HepG2 (cell line): Measurements from ENCODE around the gene SPNS3. TPM values are rescaled to one million over a fixed set of nuclear protein-coding genes. Genes with fewer than 3 reads are reported as not detected.

Experiments used
- CEBPG ChIP-seq: IDR thresholded peaks from 2 replicates; pipeline ENCODE4 v1.6.1; 2016
- FOXJ3 ChIP-seq: sonication (generic); formaldehyde crosslinking; IDR thresholded peaks from 2 replicates; pipeline ENCODE4 v1.4.0; 2020; ENCODE audit warnings: missing genetic modification reagents, mild to moderate bottlenecking, borderline replicate concordance
- FOXO1 ChIP-seq: sonication (generic); formaldehyde crosslinking; IDR thresholded peaks from 2 replicates; pipeline ENCODE4 v1.4.0; 2020; ENCODE audit warnings: missing genetic modification reagents
- GABPB1 ChIP-seq: IDR thresholded peaks from 2 replicates; pipeline ENCODE4 v1.6.1; 2016; ENCODE audit warnings: mild to moderate bottlenecking, missing genetic modification reagents, moderate library complexity, missing compliant biosample characterization
- KMT2A ChIP-seq: sonication (generic); formaldehyde crosslinking; IDR thresholded peaks from 2 replicates; pipeline ENCODE4 v1.4.0; 2020; ENCODE audit warnings: missing genetic modification reagents
- MLLT10 ChIP-seq: sonication (generic); formaldehyde crosslinking; IDR thresholded peaks from 2 replicates; pipeline ENCODE4 v1.4.0; 2020; ENCODE audit warnings: missing genetic modification reagents
- RBM39 ChIP-seq: fragments of 200-400 bp; formaldehyde crosslinking; IDR thresholded peaks from one replicate; pipeline ENCODE4 v1.6.1; 2018; ENCODE audit warnings: antibody characterized with exemption, mild to moderate bottlenecking, low read depth, low read length; ENCODE audit not compliant: poor library complexity, severe bottlenecking
- RFX5 ChIP-seq: IDR thresholded peaks from 2 replicates; pipeline ENCODE4 v1.6.1; 2011; ENCODE audit warnings: low read depth, low read length, improper control_type of control experiment
- SIX1 ChIP-seq: sonication (generic); formaldehyde crosslinking; IDR thresholded peaks from 2 replicates; pipeline ENCODE4 v1.4.0; 2020; ENCODE audit warnings: missing genetic modification reagents, borderline replicate concordance
- SMARCE1 ChIP-seq: fragments of 450-650 bp; IDR thresholded peaks from 2 replicates; pipeline ENCODE4 v1.6.1; 2017; ENCODE audit warnings: borderline replicate concordance
- ZBTB20 ChIP-seq: sonication (generic); formaldehyde crosslinking; IDR thresholded peaks from 2 replicates; pipeline ENCODE4 v1.8.1; 2023; ENCODE audit warnings: missing genetic modification reagents, low read depth, mild to moderate bottlenecking, borderline replicate concordance
- ZNF614 ChIP-seq: IDR thresholded peaks from 2 replicates; pipeline ENCODE4 v1.6.1; 2018; ENCODE audit warnings: missing biosample characterization, missing genetic modification reagents, inconsistent platforms, borderline replicate concordance
- polyA plus RNA-seq, 8 experiments: library from polyadenylated mRNA; depleted of rRNA in 3 of 8; stranded (reverse) in 7 of 8; unstranded in 1 of 8; fragments of >200 nt; fragmentation: Illumina TruSeq in 4 of 8; extraction: Trizol in 4 of 8; gene quantifications; 2 replicates each; pipeline versions ENCODE4 v1.2.1 to v1.2.3, GENCODE V29; 2011 to 2016; ENCODE audit warnings: low read depth in 4 of 8, missing spikeins in 1 of 8, mixed read lengths in 1 of 8; ENCODE audit not compliant: insufficient read depth in 1 of 8
- total RNA-seq, 5 experiments: library from RNA; depleted of rRNA; stranded (reverse); fragments of >200 nt; fragmentation: Illumina TruSeq; extraction: Trizol; gene quantifications; 2 replicates each; pipeline ENCODE4 v1.2.3, GENCODE V29; 2016; ENCODE audit warnings: low read depth in 1 of 5
- TF ChIP-seq, protein P1 (sequence below): sonication (generic); formaldehyde crosslinking; conservative IDR thresholded peaks from 2 replicates; pipeline ENCODE4 v1.4.0; 2020; ENCODE audit warnings: missing genetic modification reagents
- TF ChIP-seq, protein P2 (sequence below): sonication (generic); formaldehyde crosslinking; IDR thresholded peaks from 2 replicates; pipeline ENCODE4 v1.4.0; 2020; ENCODE audit warnings: missing genetic modification reagents
- TF ChIP-seq, protein P3 (sequence below): sonication (generic); formaldehyde crosslinking; IDR thresholded peaks from 2 replicates; pipeline ENCODE4 v1.9.0; 2021; ENCODE audit warnings: missing genetic modification reagents, borderline replicate concordance
- TF ChIP-seq, protein P4 (sequence below): IDR thresholded peaks from 2 replicates; pipeline ENCODE4 v1.6.1; 2016; ENCODE audit warnings: low read depth
- TF ChIP-seq, protein P5 (sequence below): sonication (generic); formaldehyde crosslinking; IDR thresholded peaks from 2 replicates; pipeline ENCODE4 v1.5.0; 2020; ENCODE audit warnings: mild to moderate bottlenecking, missing genetic modification reagents, borderline replicate concordance

SPNS3 gene
- total and polyA plus RNA-seq, 2 of the 13 experiments (the other 11 are each of a cell fraction or from before 2014, with no cell fraction given): not detected

DNA sequence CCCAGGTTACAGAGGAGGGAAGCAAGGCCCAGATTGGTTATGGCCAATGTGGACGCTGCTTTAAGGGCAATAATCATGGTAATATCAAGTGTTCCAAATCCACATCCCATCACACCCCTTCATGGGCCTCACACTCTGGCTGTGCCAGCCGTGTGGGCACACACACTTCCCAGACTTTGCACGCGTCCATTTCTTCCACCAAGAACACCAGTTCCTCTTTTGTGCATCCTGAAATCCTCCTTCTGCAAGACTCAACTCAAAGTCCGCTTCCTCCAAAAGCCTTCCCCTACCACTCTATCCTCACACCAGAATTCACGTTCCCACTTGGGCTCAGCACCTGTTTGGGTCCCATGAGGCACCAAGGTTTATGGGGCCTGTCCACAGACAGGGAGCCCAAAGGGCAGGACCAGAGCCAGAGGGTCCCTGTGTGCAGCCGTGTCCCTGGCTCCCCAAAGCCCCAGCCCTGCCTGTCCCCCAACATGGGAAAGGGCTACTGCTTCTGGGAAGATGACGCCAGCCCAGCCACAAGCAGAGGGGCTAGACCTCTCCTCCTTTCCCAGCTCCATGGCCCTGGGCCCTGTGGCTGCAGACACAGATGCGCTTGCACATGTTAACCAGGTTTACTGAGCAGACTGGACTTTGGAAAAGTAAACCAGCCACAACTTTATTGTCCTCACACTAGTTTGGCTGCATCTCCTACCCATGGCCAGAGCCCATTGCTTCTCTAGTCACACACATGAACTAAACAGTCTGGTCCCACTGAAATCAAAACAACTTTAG, 20.3 kb downstream of the SPNS3 start (continued):
- TF ChIP-seq, protein P1, sequence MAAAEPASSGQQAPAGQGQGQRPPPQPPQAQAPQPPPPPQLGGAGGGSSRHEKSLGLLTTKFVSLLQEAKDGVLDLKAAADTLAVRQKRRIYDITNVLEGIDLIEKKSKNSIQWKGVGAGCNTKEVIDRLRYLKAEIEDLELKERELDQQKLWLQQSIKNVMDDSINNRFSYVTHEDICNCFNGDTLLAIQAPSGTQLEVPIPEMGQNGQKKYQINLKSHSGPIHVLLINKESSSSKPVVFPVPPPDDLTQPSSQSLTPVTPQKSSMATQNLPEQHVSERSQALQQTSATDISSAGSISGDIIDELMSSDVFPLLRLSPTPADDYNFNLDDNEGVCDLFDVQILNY (CRISPR knock-in tag): no peak
- TF ChIP-seq ZBTB20 (CRISPR knock-in tag): 0 out of 2 replicates have a peak, but pooled peaks have one; percentile 40
- peak; percentile 56 for TF ChIP-seq CEBPG (CRISPR knock-in tag)
- TF ChIP-seq, protein P2, sequence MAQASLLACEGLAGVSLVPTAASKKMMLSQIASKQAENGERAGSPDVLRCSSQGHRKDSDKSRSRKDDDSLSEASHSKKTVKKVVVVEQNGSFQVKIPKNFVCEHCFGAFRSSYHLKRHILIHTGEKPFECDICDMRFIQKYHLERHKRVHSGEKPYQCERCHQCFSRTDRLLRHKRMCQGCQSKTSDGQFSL: no peak
- TF ChIP-seq RFX5: no peak
- no peak for TF ChIP-seq GABPB1 (CRISPR knock-in tag)
- peak; percentile 82; the same call in 1 of the 2 replicates for TF ChIP-seq ZNF614 (CRISPR knock-in tag)
- TF ChIP-seq, protein P3, sequence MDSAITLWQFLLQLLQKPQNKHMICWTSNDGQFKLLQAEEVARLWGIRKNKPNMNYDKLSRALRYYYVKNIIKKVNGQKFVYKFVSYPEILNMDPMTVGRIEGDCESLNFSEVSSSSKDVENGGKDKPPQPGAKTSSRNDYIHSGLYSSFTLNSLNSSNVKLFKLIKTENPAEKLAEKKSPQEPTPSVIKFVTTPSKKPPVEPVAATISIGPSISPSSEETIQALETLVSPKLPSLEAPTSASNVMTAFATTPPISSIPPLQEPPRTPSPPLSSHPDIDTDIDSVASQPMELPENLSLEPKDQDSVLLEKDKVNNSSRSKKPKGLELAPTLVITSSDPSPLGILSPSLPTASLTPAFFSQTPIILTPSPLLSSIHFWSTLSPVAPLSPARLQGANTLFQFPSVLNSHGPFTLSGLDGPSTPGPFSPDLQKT (CRISPR knock-in tag): no peak
- TF ChIP-seq, protein P4, sequence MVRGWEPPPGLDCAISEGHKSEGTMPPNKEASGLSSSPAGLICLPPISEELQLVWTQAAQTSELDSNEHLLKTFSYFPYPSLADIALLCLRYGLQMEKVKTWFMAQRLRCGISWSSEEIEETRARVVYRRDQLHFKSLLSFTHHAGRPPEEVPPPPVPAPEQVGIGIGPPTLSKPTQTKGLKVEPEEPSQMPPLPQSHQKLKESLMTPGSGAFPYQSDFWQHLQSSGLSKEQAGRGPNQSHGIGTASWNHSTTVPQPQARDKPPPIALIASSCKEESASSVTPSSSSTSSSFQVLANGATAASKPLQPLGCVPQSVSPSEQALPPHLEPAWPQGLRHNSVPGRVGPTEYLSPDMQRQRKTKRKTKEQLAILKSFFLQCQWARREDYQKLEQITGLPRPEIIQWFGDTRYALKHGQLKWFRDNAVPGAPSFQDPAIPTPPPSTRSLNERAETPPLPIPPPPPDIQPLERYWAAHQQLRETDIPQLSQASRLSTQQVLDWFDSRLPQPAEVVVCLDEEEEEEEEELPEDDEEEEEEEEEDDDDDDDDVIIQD (CRISPR knock-in tag): no peak
- TF ChIP-seq, protein P5, sequence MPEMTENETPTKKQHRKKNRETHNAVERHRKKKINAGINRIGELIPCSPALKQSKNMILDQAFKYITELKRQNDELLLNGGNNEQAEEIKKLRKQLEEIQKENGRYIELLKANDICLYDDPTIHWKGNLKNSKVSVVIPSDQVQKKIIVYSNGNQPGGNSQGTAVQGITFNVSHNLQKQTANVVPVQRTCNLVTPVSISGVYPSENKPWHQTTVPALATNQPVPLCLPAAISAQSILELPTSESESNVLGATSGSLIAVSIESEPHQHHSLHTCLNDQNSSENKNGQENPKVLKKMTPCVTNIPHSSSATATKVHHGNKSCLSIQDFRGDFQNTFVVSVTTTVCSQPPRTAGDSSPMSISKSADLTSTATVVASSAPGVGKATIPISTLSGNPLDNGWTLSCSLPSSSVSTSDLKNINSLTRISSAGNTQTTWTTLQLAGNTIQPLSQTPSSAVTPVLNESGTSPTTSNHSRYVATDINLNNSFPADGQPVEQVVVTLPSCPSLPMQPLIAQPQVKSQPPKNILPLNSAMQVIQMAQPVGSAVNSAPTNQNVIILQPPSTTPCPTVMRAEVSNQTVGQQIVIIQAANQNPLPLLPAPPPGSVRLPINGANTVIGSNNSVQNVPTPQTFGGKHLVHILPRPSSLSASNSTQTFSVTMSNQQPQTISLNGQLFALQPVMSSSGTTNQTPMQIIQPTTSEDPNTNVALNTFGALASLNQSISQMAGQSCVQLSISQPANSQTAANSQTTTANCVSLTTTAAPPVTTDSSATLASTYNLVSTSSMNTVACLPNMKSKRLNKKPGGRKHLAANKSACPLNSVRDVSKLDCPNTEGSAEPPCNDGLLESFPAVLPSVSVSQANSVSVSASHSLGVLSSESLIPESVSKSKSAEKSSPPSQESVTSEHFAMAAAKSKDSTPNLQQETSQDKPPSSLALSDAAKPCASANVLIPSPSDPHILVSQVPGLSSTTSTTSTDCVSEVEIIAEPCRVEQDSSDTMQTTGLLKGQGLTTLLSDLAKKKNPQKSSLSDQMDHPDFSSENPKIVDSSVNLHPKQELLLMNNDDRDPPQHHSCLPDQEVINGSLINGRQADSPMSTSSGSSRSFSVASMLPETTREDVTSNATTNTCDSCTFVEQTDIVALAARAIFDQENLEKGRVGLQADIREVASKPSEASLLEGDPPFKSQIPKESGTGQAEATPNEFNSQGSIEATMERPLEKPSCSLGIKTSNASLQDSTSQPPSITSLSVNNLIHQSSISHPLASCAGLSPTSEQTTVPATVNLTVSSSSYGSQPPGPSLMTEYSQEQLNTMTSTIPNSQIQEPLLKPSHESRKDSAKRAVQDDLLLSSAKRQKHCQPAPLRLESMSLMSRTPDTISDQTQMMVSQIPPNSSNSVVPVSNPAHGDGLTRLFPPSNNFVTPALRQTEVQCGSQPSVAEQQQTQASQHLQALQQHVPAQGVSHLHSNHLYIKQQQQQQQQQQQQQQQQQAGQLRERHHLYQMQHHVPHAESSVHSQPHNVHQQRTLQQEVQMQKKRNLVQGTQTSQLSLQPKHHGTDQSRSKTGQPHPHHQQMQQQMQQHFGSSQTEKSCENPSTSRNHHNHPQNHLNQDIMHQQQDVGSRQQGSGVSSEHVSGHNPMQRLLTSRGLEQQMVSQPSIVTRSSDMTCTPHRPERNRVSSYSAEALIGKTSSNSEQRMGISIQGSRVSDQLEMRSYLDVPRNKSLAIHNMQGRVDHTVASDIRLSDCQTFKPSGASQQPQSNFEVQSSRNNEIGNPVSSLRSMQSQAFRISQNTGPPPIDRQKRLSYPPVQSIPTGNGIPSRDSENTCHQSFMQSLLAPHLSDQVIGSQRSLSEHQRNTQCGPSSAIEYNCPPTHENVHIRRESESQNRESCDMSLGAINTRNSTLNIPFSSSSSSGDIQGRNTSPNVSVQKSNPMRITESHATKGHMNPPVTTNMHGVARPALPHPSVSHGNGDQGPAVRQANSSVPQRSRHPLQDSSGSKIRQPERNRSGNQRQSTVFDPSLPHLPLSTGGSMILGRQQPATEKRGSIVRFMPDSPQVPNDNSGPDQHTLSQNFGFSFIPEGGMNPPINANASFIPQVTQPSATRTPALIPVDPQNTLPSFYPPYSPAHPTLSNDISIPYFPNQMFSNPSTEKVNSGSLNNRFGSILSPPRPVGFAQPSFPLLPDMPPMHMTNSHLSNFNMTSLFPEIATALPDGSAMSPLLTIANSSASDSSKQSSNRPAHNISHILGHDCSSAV (CRISPR knock-in tag): no peak
- TF ChIP-seq FOXO1: peak; percentile 88
- TF ChIP-seq KMT2A (CRISPR knock-in tag): no peak
- TF ChIP-seq SMARCE1: no peak
- TF ChIP-seq MLLT10: no peak
- TF ChIP-seq RBM39: no peak
- TF ChIP-seq SIX1 (CRISPR knock-in tag): no peak
- peak; percentile 46; the same call in 1 of the 2 replicates for TF ChIP-seq FOXJ3
